Activated CD8-positive, alpha-beta T cell treated with anti-CD3 and anti-CD28 coated beads for 36 hours (primary cell): Measurements from ENCODE around the gene PI4KA. TPM values are rescaled to one million over a fixed set of nuclear protein-coding genes. Genes with fewer than 3 reads are reported as not detected.

Experiments
- ATAC-seq: fragments of 200-7000 bp; cut with Tn5 transposase; one replicate; pipeline ENCODE4 v1.10.0; 2021; ENCODE audit warnings: mild to moderate bottlenecking, moderate library complexity
- CTCF ChIA-PET: fragments of 350-600 bp; sonication (Branson Sonifier 250); formaldehyde crosslinking; loops from one replicate; lab custom pipeline; 2021; ENCODE audit warnings: antibody characterized with exemption; lab: Charles Lee
- POLR2A ChIA-PET: fragments of 350-600 bp; sonication (Branson Sonifier 250); formaldehyde crosslinking; loops from one replicate; lab custom pipeline; 2021; ENCODE audit warnings: antibody characterized with exemption; lab: Charles Lee
- DNase-seq: peaks from one replicate; pipeline ENCODE4 v3.0.0-alpha.2; 2020
- H3K27ac Mint-ChIP-seq: one replicate; pipeline ENCODE4 v1.8.0; 2021; ENCODE audit warnings: mild to moderate bottlenecking, mixed read lengths
- H3K27me3 Mint-ChIP-seq: one replicate; pipeline ENCODE4 v1.8.0; 2021; ENCODE audit warnings: mixed read lengths
- H3K36me3 Mint-ChIP-seq: one replicate; pipeline ENCODE4 v1.8.0; 2021; ENCODE audit warnings: low read depth, mixed read lengths
- H3K4me1 Mint-ChIP-seq: one replicate; pipeline ENCODE4 v1.8.0; 2021; ENCODE audit warnings: low read depth, mixed read lengths
- H3K4me3 Mint-ChIP-seq: one replicate; pipeline ENCODE4 v1.8.0; 2021; ENCODE audit warnings: mild to moderate bottlenecking, moderate library complexity, mixed read lengths
- H3K9me3 Mint-ChIP-seq: one replicate; pipeline ENCODE4 v1.8.0; 2021; ENCODE audit warnings: mixed read lengths
- intact Hi-C: fragments of 100-400 bp; cut with micrococcal nuclease; formaldehyde crosslinking; loops from one replicate; pipeline ENCODE4 v1.10.0; 2022
- total RNA-seq, 2 experiments: library from RNA; stranded (reverse); gene quantifications; one replicate each; pipeline ENCODE4 v1.2.3, GENCODE V29; 2021
- TF ChIP-seq, protein P1 (sequence below): fragments of 200-600 bp; IDR thresholded peaks from one replicate; pipeline ENCODE4 v1.8.0; 2022; ENCODE audit warnings: antibody characterized with exemption, mild to moderate bottlenecking

The PI4KA gene
- total RNA-seq, 2 experiments from 2014 or later = 63.9 to 64.1 TPM

DNA sequence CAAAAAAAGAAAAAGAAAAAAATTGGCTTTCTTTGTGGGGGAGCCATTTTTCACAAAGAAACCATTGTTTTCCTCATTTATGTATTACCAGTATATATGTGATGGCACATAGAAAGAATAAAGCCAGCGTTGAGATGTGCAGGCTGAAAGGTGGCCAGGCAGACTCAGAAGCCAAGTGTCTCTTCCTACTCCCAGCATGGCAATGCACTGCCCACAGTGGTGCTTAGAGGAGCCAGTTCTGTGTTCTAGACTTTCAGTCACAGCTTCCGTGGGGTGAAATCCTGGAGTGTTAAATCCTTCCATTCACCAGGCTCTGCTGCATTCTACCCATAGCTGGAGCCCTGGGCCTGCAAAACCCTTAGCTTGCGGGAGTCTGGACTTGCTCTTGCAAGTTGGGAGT, 19.1 kb upstream of the PI4KA start:
- peaks cover 4% of the 10 kb centered on the region for H3K36me3 Mint-ChIP-seq
- H3K27ac Mint-ChIP-seq = no peak overlapping the region
- DNase-seq = no peak
- no peak for ATAC-seq
- POLR2A ChIA-PET = interaction anchor here (0.6 kb wide), 1 partner anchor 76 kb away, joined by 3 read pairs; no protein-coding TSS in a partner anchor
- intact Hi-C loops = no loop called here
- H3K27me3 Mint-ChIP-seq = no peaks in the 10 kb centered on the region
- CTCF ChIA-PET = interaction anchor here (1.2 kb wide), 1 partner anchor 26 kb away, joined by 3 read pairs; no protein-coding TSS in a partner anchor
- TF ChIP-seq, protein P1, sequence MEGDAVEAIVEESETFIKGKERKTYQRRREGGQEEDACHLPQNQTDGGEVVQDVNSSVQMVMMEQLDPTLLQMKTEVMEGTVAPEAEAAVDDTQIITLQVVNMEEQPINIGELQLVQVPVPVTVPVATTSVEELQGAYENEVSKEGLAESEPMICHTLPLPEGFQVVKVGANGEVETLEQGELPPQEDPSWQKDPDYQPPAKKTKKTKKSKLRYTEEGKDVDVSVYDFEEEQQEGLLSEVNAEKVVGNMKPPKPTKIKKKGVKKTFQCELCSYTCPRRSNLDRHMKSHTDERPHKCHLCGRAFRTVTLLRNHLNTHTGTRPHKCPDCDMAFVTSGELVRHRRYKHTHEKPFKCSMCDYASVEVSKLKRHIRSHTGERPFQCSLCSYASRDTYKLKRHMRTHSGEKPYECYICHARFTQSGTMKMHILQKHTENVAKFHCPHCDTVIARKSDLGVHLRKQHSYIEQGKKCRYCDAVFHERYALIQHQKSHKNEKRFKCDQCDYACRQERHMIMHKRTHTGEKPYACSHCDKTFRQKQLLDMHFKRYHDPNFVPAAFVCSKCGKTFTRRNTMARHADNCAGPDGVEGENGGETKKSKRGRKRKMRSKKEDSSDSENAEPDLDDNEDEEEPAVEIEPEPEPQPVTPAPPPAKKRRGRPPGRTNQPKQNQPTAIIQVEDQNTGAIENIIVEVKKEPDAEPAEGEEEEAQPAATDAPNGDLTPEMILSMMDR = no peak
- H3K4me3 Mint-ChIP-seq = no peak overlapping the region
- no peaks in the 10 kb centered on the region for H3K4me1 Mint-ChIP-seq
- H3K9me3 Mint-ChIP-seq = no peaks in the 10 kb centered on the region

- no peak overlapping the region for H3K27ac Mint-ChIP-seq
- ChIA-PET CTCF (interaction anchor here (1.0 kb wide), 1 partner anchor 11 kb away, joined by 4 read pairs; no protein-coding TSS in a partner anchor), POLR2A (no interaction called here)
- no peaks in the 10 kb centered on the region for H3K27me3 Mint-ChIP-seq
- peaks cover 5% of the 10 kb centered on the region for H3K36me3 Mint-ChIP-seq
- H3K4me1 Mint-ChIP-seq = no peaks in the 10 kb centered on the region
- no peaks in the 10 kb centered on the region for H3K9me3 Mint-ChIP-seq
- intact Hi-C loops = no loop called here
- DNase-seq = no peak
- ATAC-seq = no peak
- TF ChIP-seq, protein P1 = no peak
- H3K4me3 Mint-ChIP-seq = no peak overlapping the region
These were observed 16.7 kb upstream of the PI4KA start for GRCh38 chr22:20875296-20875695.

GRCh38 chr22:20873214-20873613, 14.6 kb upstream of the PI4KA start:
- H3K36me3 Mint-ChIP-seq = peaks cover 5% of the 10 kb centered on the region
- H3K27me3 Mint-ChIP-seq = no peaks in the 10 kb centered on the region
- intact Hi-C loops = no loop called here
- ChIA-PET CTCF (no interaction called here), POLR2A (no interaction called here)
- no peaks in the 10 kb centered on the region for H3K4me1 Mint-ChIP-seq
- no peak for DNase-seq
- no peak overlapping the region for H3K4me3 Mint-ChIP-seq
- no peaks in the 10 kb centered on the region for H3K9me3 Mint-ChIP-seq
- H3K27ac Mint-ChIP-seq = no peak overlapping the region
- TF ChIP-seq, protein P1 = no peak
- ATAC-seq = no peak

DNA sequence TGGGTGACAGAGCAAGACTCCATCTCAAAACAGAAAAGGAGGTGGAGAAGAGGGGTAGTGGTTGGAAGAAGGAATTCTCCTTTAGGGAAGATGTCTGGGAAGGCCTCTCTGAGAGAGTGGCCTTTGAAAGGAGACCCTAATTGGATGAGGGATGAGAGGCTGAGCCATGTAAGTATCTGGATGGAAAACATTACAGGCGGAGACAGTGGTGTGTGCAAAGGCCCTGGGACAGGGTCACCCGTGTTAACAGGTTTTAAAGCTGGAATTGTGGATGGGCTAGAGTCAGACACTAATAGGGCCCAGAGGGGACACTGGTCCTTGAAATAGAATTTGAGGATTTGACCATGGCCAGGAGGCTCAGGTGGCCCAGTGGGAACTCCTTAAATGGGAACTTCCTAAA, 10.6 kb upstream of the PI4KA start:
- Mint-ChIP-seq H3K27me3 (no peaks in the 10 kb centered on the region), H3K27ac (no peak overlapping the region), H3K36me3 (peaks cover 4% of the 10 kb centered on the region), H3K9me3 (no peaks in the 10 kb centered on the region), H3K4me3 (no peak overlapping the region), H3K4me1 (peaks cover 8% of the 10 kb centered on the region)
- ATAC-seq = no peak
- TF ChIP-seq, protein P1 = no peak
- ChIA-PET CTCF (no interaction called here), POLR2A (no interaction called here)
- intact Hi-C loops = no loop called here
- no peak for DNase-seq

GRCh38 chr22:20868025-20868962, 9.7 kb upstream of the PI4KA start:
- ATAC-seq (no peak), DNase-seq (no peak)
- H3K36me3 Mint-ChIP-seq = peaks cover 3% of the 10 kb centered on the region
- no peak overlapping the region for H3K27ac Mint-ChIP-seq
- TF ChIP-seq, protein P1 = no peak
- H3K4me1 Mint-ChIP-seq = peaks cover 8% of the 10 kb centered on the region
- ChIA-PET CTCF (interaction anchor here (1.4 kb wide), 1 partner anchor 17 kb away, joined by 3 read pairs; no protein-coding TSS in a partner anchor), POLR2A (no interaction called here)
- no peaks in the 10 kb centered on the region for H3K9me3 Mint-ChIP-seq
- no peak overlapping the region for H3K4me3 Mint-ChIP-seq
- no peaks in the 10 kb centered on the region for H3K27me3 Mint-ChIP-seq
- intact Hi-C loops = no loop called here
